HepG2 (cell line): ENCODE data around the gene LCLAT1. TPM values are rescaled to one million over a fixed set of nuclear protein-coding genes. Genes with fewer than 3 reads are reported as not detected.

Experiments
- ATAC-seq: fragments of 200-7000 bp; cut with Tn5 transposase; 3 replicates; pipeline ENCODE4 v1.9.1; 2020; ENCODE audit warnings: mild to moderate bottlenecking, moderate library complexity
- BruUV-seq: library from RNA; stranded (reverse); fragments of 400-500 nt; replicated peaks from 2 replicates; lab custom pipeline; 2021; lab: Mats Ljungman, UMichigan
- CTCF ChIA-PET: fragments of 300-600 bp; formaldehyde crosslinking; extraction: SDS; loops from one replicate; lab custom pipeline; 2021; ENCODE audit warnings: low total read pairs, inconsistent platforms, low intra/inter-chr PET ratio; lab: Yijun Ruan, JAX
- POLR2A ChIA-PET: fragments of 350-600 bp; sonication (Branson Sonifier 250); formaldehyde crosslinking; loops from one replicate; lab custom pipeline; 2020; ENCODE audit warnings: antibody characterized with exemption, inconsistent platforms; lab: Yijun Ruan, JAX
- DNase-seq: peaks from one replicate; pipeline ENCODE4 v3.0.0-alpha.2; 2015; ENCODE audit warnings: low spot score
- FAIRE-seq: peaks from 3 replicates; lab custom pipeline; 2011; peaks lifted over from hg19 to GRCh38; lab: Jason Lieb, UNC
- H2AFZ ChIP-seq: one replicate; pipeline ENCODE4 v1.6.1; 2011; ENCODE audit warnings: low read length, inconsistent platforms
- H3K27ac ChIP-seq: fragments of 300-600 bp; 3 replicates; pipeline ENCODE4 v1.8.0; 2011; ENCODE audit warnings: mixed run types, mild to moderate bottlenecking, mixed read lengths, low read length, inconsistent platforms; ENCODE audit not compliant: insufficient read depth; ENCODE audit errors: extremely low read length
- H3K27me3 ChIP-seq, 2 experiments: fragments of 200-600 bp in 1 of 2; 2 replicates in 1 of 2; 3 replicates in 1 of 2; pipeline versions ENCODE4 v1.6.0 to v1.8.0; 2011; ENCODE audit warnings: low read length in 2 of 2, mild to moderate bottlenecking in 2 of 2, moderate library complexity in 2 of 2, inconsistent platforms in 1 of 2; ENCODE audit not compliant: insufficient read depth in 2 of 2, control insufficient read depth in 1 of 2
- H3K36me3 ChIP-seq, 2 experiments: fragments of 200-600 bp in 1 of 2; replicated peaks in 1 of 2; 2 replicates in 1 of 2; 3 replicates in 1 of 2; pipeline versions ENCODE4 v1.5.1 to v1.8.0; 2011; ENCODE audit warnings: low read length in 2 of 2, inconsistent platforms in 1 of 2; ENCODE audit not compliant: insufficient read depth in 2 of 2, control insufficient read depth in 1 of 2
- H3K4me1 ChIP-seq: 2 replicates; pipeline ENCODE4 v1.5.1; 2012; ENCODE audit warnings: low read length, inconsistent platforms; ENCODE audit not compliant: insufficient read depth
- H3K4me2 ChIP-seq: 2 replicates; pipeline ENCODE4 v1.6.0; 2011; ENCODE audit warnings: low read depth, low read length, inconsistent platforms
- H3K4me3 ChIP-seq, 3 experiments: fragments of 200-600 bp in 1 of 3; sonication (generic), shearing (Covaris generic) in 1 of 3; replicated peaks in 1 of 3; 2 replicates each; pipeline ENCODE4 v1.5.1; 2011 to 2016; ENCODE audit warnings: low read length in 3 of 3, inconsistent platforms in 2 of 3, low read depth in 2 of 3, mild to moderate bottlenecking in 2 of 3, control low read depth in 1 of 3, mixed read lengths in 1 of 3; ENCODE audit not compliant: insufficient read depth in 1 of 3
- H3K79me2 ChIP-seq: one replicate; pipeline ENCODE4 v1.6.1; 2011; ENCODE audit warnings: low read length, inconsistent platforms; ENCODE audit not compliant: insufficient read depth
- H3K9ac ChIP-seq: 2 replicates; pipeline ENCODE4 v1.6.0; 2011; ENCODE audit warnings: mild to moderate bottlenecking, low read depth, low read length, inconsistent platforms; ENCODE audit not compliant: insufficient read depth
- H3K9me3 ChIP-seq: 2 replicates; pipeline ENCODE4 v1.5.1; 2012; ENCODE audit warnings: mild to moderate bottlenecking, low read length
- H4K20me1 ChIP-seq: 2 replicates; pipeline ENCODE4 v1.6.0; 2011; ENCODE audit warnings: inconsistent platforms, mild to moderate bottlenecking, low read length, moderate library complexity; ENCODE audit not compliant: insufficient read depth
- DNMT1 ChIP-seq: sonication (generic); formaldehyde crosslinking; IDR thresholded peaks from 2 replicates; pipeline ENCODE4 v1.5.1; 2020; ENCODE audit warnings: mild to moderate bottlenecking, missing genetic modification reagents
- HOXA7 ChIP-seq: sonication (generic); formaldehyde crosslinking; IDR thresholded peaks from 2 replicates; pipeline ENCODE4 v1.8.1; 2022; ENCODE audit warnings: mild to moderate bottlenecking, missing genetic modification reagents, moderate library complexity
- MAZ ChIP-seq, 2 experiments: sonication (generic) in 1 of 2; formaldehyde crosslinking in 1 of 2; IDR thresholded peaks; 2 replicates each; pipeline versions ENCODE4 v1.5.0 to v1.6.1; 2012 to 2020; ENCODE audit warnings: low read depth in 2 of 2, mild to moderate bottlenecking in 2 of 2, borderline replicate concordance in 1 of 2, improper control_type of control experiment in 1 of 2, low read length in 1 of 2, missing genetic modification reagents in 1 of 2, moderate library complexity in 1 of 2
- MTA3 ChIP-seq: sonication (generic); formaldehyde crosslinking; IDR thresholded peaks from 2 replicates; pipeline ENCODE4 v1.4.0; 2020; ENCODE audit warnings: missing genetic modification reagents
- MYC ChIP-seq: sonication (generic); formaldehyde crosslinking; IDR thresholded peaks from 2 replicates; pipeline ENCODE4 v1.9.0; 2021; ENCODE audit warnings: missing genetic modification reagents, borderline replicate concordance
- PREB ChIP-seq: sonication (generic); formaldehyde crosslinking; IDR thresholded peaks from 2 replicates; pipeline ENCODE4 v1.4.0; 2020; ENCODE audit warnings: missing genetic modification reagents
- SALL1 ChIP-seq: sonication (generic); formaldehyde crosslinking; IDR thresholded peaks from 2 replicates; pipeline ENCODE4 v1.8.0; 2022; ENCODE audit warnings: mild to moderate bottlenecking, missing genetic modification reagents
- SRSF1 ChIP-seq: fragments of 200-400 bp; formaldehyde crosslinking; optimal IDR thresholded peaks from 2 replicates; pipeline ENCODE3; 2017; ENCODE audit warnings: mild to moderate bottlenecking, low read depth, low read length, moderate library complexity
- USF2 ChIP-seq, 2 experiments: sonication (generic) in 1 of 2; formaldehyde crosslinking in 1 of 2; IDR thresholded peaks; 2 replicates each; pipeline versions ENCODE4 v1.5.1 to v1.6.1; 2011 to 2020; ENCODE audit warnings: borderline replicate concordance in 1 of 2, low read depth in 1 of 2, low read length in 1 of 2, mild to moderate bottlenecking in 1 of 2, missing genetic modification reagents in 1 of 2, moderate library complexity in 1 of 2
- ZNF33A ChIP-seq: sonication (generic); formaldehyde crosslinking; IDR thresholded peaks from 2 replicates; pipeline ENCODE4 v1.5.1; 2020; ENCODE audit warnings: missing genetic modification reagents, mild to moderate bottlenecking, moderate library complexity, borderline replicate concordance
- ZNF792 ChIP-seq: IDR thresholded peaks from 2 replicates; pipeline ENCODE4 v1.6.1; 2016
- ZNF891 ChIP-seq: sonication (generic); formaldehyde crosslinking; IDR thresholded peaks from 2 replicates; pipeline ENCODE4 v1.5.0; 2020; ENCODE audit warnings: mild to moderate bottlenecking, missing genetic modification reagents
- WGBS: methylation state at CpG from one replicate; pipeline ENCODE4 v1.1.6; 2017; ENCODE audit warnings: low lambda C conversion rate; 5-methylcytosine and 5-hydroxymethylcytosine counted together
- in situ Hi-C: cut with HindIII; loops from 2 replicates; pipeline ENCODE4 v1.10.0; 2017; ENCODE audit warnings: low pct_unique_long_range_greater_than_20kb; ENCODE audit not compliant: extremely low pct_ligation_motif_present
- intact Hi-C: fragments of 100-400 bp; cut with micrococcal nuclease; formaldehyde crosslinking; loops from one replicate; pipeline ENCODE4 v1.10.0; 2022; ENCODE audit not compliant: unreplicated experiment
- polyA plus RNA-seq, 8 experiments: library from polyadenylated mRNA; depleted of rRNA in 3 of 8; stranded (reverse) in 7 of 8; unstranded in 1 of 8; fragments of >200 nt; fragmentation: Illumina TruSeq in 4 of 8; extraction: Trizol in 4 of 8; gene quantifications; 2 replicates each; pipeline versions ENCODE4 v1.2.1 to v1.2.3, GENCODE V29; 2011 to 2016; ENCODE audit warnings: low read depth in 4 of 8, missing spikeins in 1 of 8, mixed read lengths in 1 of 8; ENCODE audit not compliant: insufficient read depth in 1 of 8
- total RNA-seq, 5 experiments: library from RNA; depleted of rRNA; stranded (reverse); fragments of >200 nt; fragmentation: Illumina TruSeq; extraction: Trizol; gene quantifications; 2 replicates each; pipeline ENCODE4 v1.2.3, GENCODE V29; 2016; ENCODE audit warnings: low read depth in 1 of 5
- TF ChIP-seq, protein P1 (sequence below): IDR thresholded peaks from 2 replicates; pipeline ENCODE4 v1.6.1; 2018; ENCODE audit warnings: missing genetic modification reagents
- TF ChIP-seq, protein P2 (sequence below): sonication (generic); formaldehyde crosslinking; IDR thresholded peaks from 2 replicates; pipeline ENCODE4 v1.5.1; 2020; ENCODE audit warnings: mild to moderate bottlenecking, missing genetic modification reagents, borderline replicate concordance

The LCLAT1 gene
- total and polyA plus RNA-seq, 2 of the 13 experiments (the other 11 are each of a cell fraction or from before 2014, with no cell fraction given) = 18.0 to 28.0 TPM

DNA sequence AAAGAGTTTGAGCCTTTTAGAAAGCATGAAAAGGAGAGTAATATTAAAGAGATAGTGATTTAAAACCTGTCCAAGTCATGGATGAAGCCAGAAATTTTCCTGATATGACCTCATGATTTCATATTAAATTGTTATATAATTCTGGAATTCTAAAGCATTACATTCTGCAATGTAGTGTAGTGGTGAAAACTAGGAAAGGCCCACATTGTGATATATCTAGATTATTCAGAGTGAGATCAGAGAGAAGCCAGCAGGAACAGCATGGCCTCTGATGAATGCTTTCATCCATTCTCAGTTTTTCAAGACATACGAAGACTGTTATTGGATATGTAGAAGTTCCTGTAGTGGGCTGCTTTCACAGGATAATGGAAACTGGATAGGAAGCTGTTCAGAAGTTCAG, 98.8 kb downstream of the LCLAT1 start (continued):
- TF ChIP-seq USF2 (IDR thresholded peaks at IDR 0.05; ENCODE audit: low read depth, low read length) (no peak), USF2 (CRISPR knock-in tag; IDR thresholded peaks at IDR 0.05; ENCODE audit: borderline replicate concordance) (no peak)
- TF ChIP-seq, all 625 proteins: peak for 0

DNA sequence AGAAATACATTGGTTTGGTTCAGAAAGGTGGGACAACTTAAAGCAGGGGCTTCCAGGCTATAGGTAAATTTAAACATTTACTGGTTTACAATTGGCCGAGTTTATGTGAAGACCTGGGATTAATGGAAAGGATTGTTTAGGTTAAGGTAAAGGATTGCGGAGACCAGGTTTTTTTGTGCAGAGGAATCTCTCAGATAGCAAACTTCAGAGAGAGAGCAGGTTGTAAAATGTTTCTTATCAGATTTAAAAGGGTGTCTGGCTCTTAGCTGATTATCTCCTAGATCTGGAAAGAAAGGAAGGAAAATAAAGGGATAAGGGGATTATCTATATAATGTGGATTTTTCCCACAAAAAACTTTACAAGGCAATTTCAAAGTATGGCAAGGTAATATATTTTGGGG, 101.3 kb downstream of the LCLAT1 start:
- in situ Hi-C loops = no loop called here
- ATAC-seq = no peak
- H2AFZ ChIP-seq = no peak overlapping the region
- no peak overlapping the region for H3K27ac ChIP-seq
- intact Hi-C loops = no loop called here
- peaks cover 5% of the 10 kb centered on the region for H3K4me1 ChIP-seq
- H3K4me3 ChIP-seq = no peak overlapping the region
- 100% methylated on average over 2 of the region's 2 CpGs for WGBS
- no TSS peak for BruUV-seq
- no peak overlapping the region for H3K4me2 ChIP-seq
- H3K27me3 ChIP-seq = no peaks in the 10 kb centered on the region
- no peak for FAIRE-seq
- POLR2A ChIA-PET = no interaction called here
- no peaks in the 10 kb centered on the region for H3K79me2 ChIP-seq
- no peaks in the 10 kb centered on the region; a peak in 1 of 5 replicates for H3K36me3 ChIP-seq
- no peak for DNase-seq
- peaks cover 7% of the 10 kb centered on the region; the same call in 1 of the 2 replicates for H3K9me3 ChIP-seq
- CTCF ChIA-PET = no interaction called here
- no peaks in the 10 kb centered on the region for H4K20me1 ChIP-seq
- no peak overlapping the region for H3K9ac ChIP-seq
- TF ChIP-seq, protein P1, sequence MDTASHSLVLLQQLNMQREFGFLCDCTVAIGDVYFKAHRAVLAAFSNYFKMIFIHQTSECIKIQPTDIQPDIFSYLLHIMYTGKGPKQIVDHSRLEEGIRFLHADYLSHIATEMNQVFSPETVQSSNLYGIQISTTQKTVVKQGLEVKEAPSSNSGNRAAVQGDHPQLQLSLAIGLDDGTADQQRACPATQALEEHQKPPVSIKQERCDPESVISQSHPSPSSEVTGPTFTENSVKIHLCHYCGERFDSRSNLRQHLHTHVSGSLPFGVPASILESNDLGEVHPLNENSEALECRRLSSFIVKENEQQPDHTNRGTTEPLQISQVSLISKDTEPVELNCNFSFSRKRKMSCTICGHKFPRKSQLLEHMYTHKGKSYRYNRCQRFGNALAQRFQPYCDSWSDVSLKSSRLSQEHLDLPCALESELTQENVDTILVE (CRISPR knock-in tag) = no peak
- TF ChIP-seq MTA3 (CRISPR knock-in tag) (no peak), SALL1 (CRISPR knock-in tag) (no peak), HOXA7 (CRISPR knock-in tag) (no peak), ZNF792 (CRISPR knock-in tag) (no peak), SRSF1 (no peak), ZNF891 (CRISPR knock-in tag) (no peak), PREB (CRISPR knock-in tag) (no peak), ZNF33A (CRISPR knock-in tag) (no peak), DNMT1 (CRISPR knock-in tag) (no peak), MYC (CRISPR knock-in tag) (no peak), MAZ (IDR thresholded peaks at IDR 0.05; ENCODE audit: borderline replicate concordance, low read depth, low read length) (no peak), MAZ (CRISPR knock-in tag; IDR thresholded peaks at IDR 0.05; ENCODE audit: low read depth) (no peak)
- TF ChIP-seq, protein P2, sequence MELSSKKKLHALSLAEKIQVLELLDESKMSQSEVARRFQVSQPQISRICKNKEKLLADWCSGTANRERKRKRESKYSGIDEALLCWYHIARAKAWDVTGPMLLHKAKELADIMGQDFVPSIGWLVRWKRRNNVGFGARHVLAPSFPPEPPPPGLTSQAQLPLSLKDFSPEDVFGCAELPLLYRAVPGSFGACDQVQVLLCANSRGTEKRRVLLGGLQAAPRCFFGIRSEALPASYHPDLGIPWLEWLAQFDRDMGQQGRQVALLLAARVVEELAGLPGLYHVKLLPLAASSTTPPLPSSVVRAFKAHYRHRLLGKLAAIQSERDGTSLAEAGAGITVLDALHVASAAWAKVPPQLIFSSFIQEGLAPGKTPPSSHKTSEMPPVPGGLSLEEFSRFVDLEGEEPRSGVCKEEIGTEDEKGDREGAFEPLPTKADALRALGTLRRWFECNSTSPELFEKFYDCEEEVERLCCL (CRISPR knock-in tag) = no peak
